K562 (cell line): Measurements from ENCODE around the gene LBHD2. TPM values are rescaled to one million over a fixed set of nuclear protein-coding genes. Genes with fewer than 3 reads are reported as not detected.

Experiments used
- ATAC-seq: fragments of 200-7000 bp; cut with Tn5 transposase; 3 replicates; pipeline ENCODE4 v1.9.1; 2020; ENCODE audit warnings: moderate library complexity
- BruUV-seq: library from RNA; stranded (reverse); fragments of 400-500 nt; replicated peaks from 2 replicates; lab custom pipeline; 2021; lab: Mats Ljungman, UMichigan
- CTCF ChIA-PET: fragments of 300-600 bp; formaldehyde crosslinking; extraction: SDS; loops from one replicate; lab custom pipeline; 2021; ENCODE audit warnings: low intra/inter-chr PET ratio; lab: Yijun Ruan, JAX
- POLR2A ChIA-PET: fragments of 300-600, 350-650 bp; sonication (Branson Sonifier 250); formaldehyde crosslinking; extraction: SDS; loops from one replicate; lab custom pipeline; 2021; ENCODE audit warnings: antibody characterized with exemption, inconsistent platforms; lab: Yijun Ruan, JAX
- DNase-seq, 4 experiments: peaks; one replicate each; pipeline versions ENCODE4 v3.0.0 to v3.0.0-alpha.2; 2011 to 2018; ENCODE audit warnings: low spot score in 3 of 4, mixed read lengths in 3 of 4; ENCODE audit errors: extremely low read depth in 1 of 4
- FAIRE-seq: peaks from 2 replicates; lab custom pipeline; 2011; peaks lifted over from hg19 to GRCh38; lab: Jason Lieb, UNC
- H2AFZ ChIP-seq: 2 replicates; pipeline ENCODE4 v1.6.0; 2011; ENCODE audit warnings: low read depth, low read length, control low read depth, inconsistent platforms
- H3K27ac ChIP-seq: fragments of 200-600 bp; 3 replicates; pipeline ENCODE4 v1.8.0; 2011; ENCODE audit warnings: low read depth, mild to moderate bottlenecking, control low read depth, inconsistent platforms, low read length, moderate library complexity, mixed read lengths; ENCODE audit errors: extremely low read depth
- H3K27me3 ChIP-seq, 2 experiments: fragments of 300-600 bp in 1 of 2; 2 replicates in 1 of 2; 3 replicates in 1 of 2; pipeline versions ENCODE4 v1.6.0 to v1.8.0; 2011; ENCODE audit warnings: inconsistent platforms in 2 of 2, low read length in 2 of 2, mild to moderate bottlenecking in 1 of 2, mixed read lengths in 1 of 2, moderate library complexity in 1 of 2; ENCODE audit not compliant: control insufficient read depth in 2 of 2, insufficient read depth in 2 of 2
- H3K36me3 ChIP-seq: fragments of 300-600 bp; 3 replicates; pipeline ENCODE4 v1.8.0; 2011; ENCODE audit warnings: mild to moderate bottlenecking, low read length, inconsistent platforms; ENCODE audit not compliant: control insufficient read depth, insufficient read depth
- H3K4me1 ChIP-seq, 2 experiments: fragments of 200-600 bp in 1 of 2; replicated peaks in 1 of 2; 2 replicates in 1 of 2; 3 replicates in 1 of 2; pipeline versions ENCODE4 v1.5.1 to v1.8.0; 2011; ENCODE audit warnings: inconsistent platforms in 2 of 2, low read length in 2 of 2, mild to moderate bottlenecking in 1 of 2, mixed read lengths in 1 of 2, moderate library complexity in 1 of 2; ENCODE audit not compliant: control insufficient read depth in 2 of 2, insufficient read depth in 2 of 2
- H3K4me2 ChIP-seq: 2 replicates; pipeline ENCODE4 v1.6.1; 2011; ENCODE audit warnings: low read length, control low read depth, inconsistent platforms, mixed read lengths; ENCODE audit not compliant: insufficient read depth
- H3K4me3 ChIP-seq: fragments of 200-600 bp; sonication (generic), shearing (Covaris generic); 2 replicates; pipeline ENCODE4 v1.5.1; 2016; ENCODE audit warnings: control low read depth, inconsistent platforms
- H3K79me2 ChIP-seq: fragments of 200-600 bp; 3 replicates; pipeline ENCODE4 v1.8.0; 2011; ENCODE audit warnings: low read length, inconsistent platforms; ENCODE audit not compliant: control insufficient read depth, insufficient read depth
- H3K9ac ChIP-seq, 2 experiments: 2 replicates each; pipeline versions ENCODE4 v1.6.0 to v1.6.1; 2011; ENCODE audit warnings: low read depth in 2 of 2, low read length in 2 of 2, control low read depth in 1 of 2, inconsistent platforms in 1 of 2, mild to moderate bottlenecking in 1 of 2, mixed read lengths in 1 of 2; ENCODE audit not compliant: insufficient read depth in 1 of 2
- H3K9me1 ChIP-seq: one replicate; pipeline ENCODE4 v1.6.0; 2011; ENCODE audit warnings: inconsistent platforms, mild to moderate bottlenecking, low read length, moderate library complexity; ENCODE audit not compliant: control insufficient read depth, insufficient read depth
- H3K9me3 ChIP-seq: replicated peaks from 2 replicates; pipeline ENCODE4 v1.5.1; 2011; ENCODE audit warnings: low read depth, low read length, inconsistent platforms; ENCODE audit not compliant: control insufficient read depth, insufficient read depth
- H4K20me1 ChIP-seq: replicated peaks from 2 replicates; pipeline ENCODE4 v1.6.1; 2011; ENCODE audit warnings: low read length, inconsistent platforms, mixed read lengths; ENCODE audit not compliant: control insufficient read depth, insufficient read depth
- POLR2AphosphoS2 ChIP-seq: IDR thresholded peaks from 2 replicates; pipeline ENCODE4 v1.6.1; 2012; ENCODE audit warnings: low read length, improper control_type of control experiment
- XRCC3 ChIP-seq: fragments of 450-650 bp; IDR thresholded peaks from 2 replicates; pipeline ENCODE4 v1.6.1; 2017; ENCODE audit warnings: mild to moderate bottlenecking, moderate library complexity
- ZNF436 ChIP-seq: fragments of 250-450, 450-650 bp; sonication (Bioruptor Pico); formaldehyde crosslinking; IDR thresholded peaks from 2 replicates; pipeline ENCODE4 v1.7.0; 2020; ENCODE audit warnings: mild to moderate bottlenecking
- WGBS: fragments of 100-300 bp; shearing (Covaris generic); methylation state at CpG from one replicate; pipeline ENCODE4 v1.1.6; 2016; ENCODE audit warnings: low coverage, mixed read lengths; ENCODE audit not compliant: insufficient coverage; ENCODE audit errors: missing lambda C conversion rate; 5-methylcytosine and 5-hydroxymethylcytosine counted together
- in situ Hi-C: fragments of 300-500 bp; cut with MboI; formaldehyde crosslinking; loops from 4 replicates; pipeline ENCODE4 v1.15.0; 2018; ENCODE audit warnings: inconsistent platforms, mixed read lengths
- intact Hi-C: fragments of 100-400 bp; cut with micrococcal nuclease; formaldehyde crosslinking; loops from 2 replicates; pipeline ENCODE4 v1.14.2; 2022
- polyA plus RNA-seq, 8 experiments: library from polyadenylated mRNA; depleted of rRNA in 4 of 8; stranded (reverse) in 5 of 8; unstranded in 3 of 8; fragments of >200 nt; fragmentation: Nextera tagmentation in 2 of 8; fragmentation: Illumina TruSeq in 1 of 8; extraction: Ambion mirVana in 2 of 8; extraction: Trizol in 1 of 8; gene quantifications; 2 replicates each; pipeline versions ENCODE4 v1.2.1 to v1.2.3, GENCODE V29; 2011 to 2014; ENCODE audit warnings: inconsistent platforms in 1 of 8, missing spikeins in 1 of 8
- total RNA-seq, 7 experiments: library from RNA; depleted of rRNA in 6 of 7; stranded (reverse); fragments of >200 nt in 6 of 7; fragmentation: Illumina TruSeq in 2 of 7; extraction: Trizol in 2 of 7; gene quantifications; 2 replicates each; pipeline versions ENCODE4 v1.2.1 to v1.2.3, GENCODE V29; 2011 to 2021; ENCODE audit warnings: low replicate concordance in 1 of 7
- TF ChIP-seq, protein P1 (sequence below): fragments of 250-450 bp; sonication (Bioruptor Pico); IDR thresholded peaks from 2 replicates; pipeline ENCODE4 v1.5.0; 2022; ENCODE audit warnings: mild to moderate bottlenecking
- TF ChIP-seq, protein P2 (sequence below), 2 experiments: fragments of 450-650 bp in 1 of 2; IDR thresholded peaks; 2 replicates each; pipeline ENCODE4 v1.6.1; 2011 to 2017; ENCODE audit warnings: low read depth in 2 of 2, antibody characterized with exemption in 1 of 2, borderline replicate concordance in 1 of 2, low read length in 1 of 2, mild to moderate bottlenecking in 1 of 2, mixed read lengths in 1 of 2; ENCODE audit not compliant: control insufficient read depth in 1 of 2
- TF ChIP-seq, protein P3 (sequence below): fragments of 450-650 bp; IDR thresholded peaks from 2 replicates; pipeline ENCODE4 v1.6.1; 2018; ENCODE audit warnings: mild to moderate bottlenecking, low read depth; ENCODE audit not compliant: partially characterized antibody
- TF ChIP-seq, protein P4 (sequence below): fragments of 250-450 bp; sonication (Bioruptor Pico); IDR thresholded peaks from 2 replicates; pipeline ENCODE4 v1.4.0; 2020; ENCODE audit warnings: mild to moderate bottlenecking, moderate library complexity, borderline replicate concordance
- TF ChIP-seq, protein P5 (sequence below): fragments of 450-650 bp; IDR thresholded peaks from 2 replicates; pipeline ENCODE4 v1.6.1; 2017; ENCODE audit warnings: antibody characterized with exemption
- TF ChIP-seq, protein P6 (sequence below): fragments of 250-450 bp; sonication (Bioruptor Pico); IDR thresholded peaks from 2 replicates; pipeline ENCODE4 v1.8.0; 2022; ENCODE audit warnings: moderate library complexity, mild to moderate bottlenecking, inconsistent platforms

Gene LBHD2
- total and polyA plus RNA-seq, 9 of the 15 experiments (the other 6 are each of a cell fraction or from before 2014, with no cell fraction given), result not detected

DNA sequence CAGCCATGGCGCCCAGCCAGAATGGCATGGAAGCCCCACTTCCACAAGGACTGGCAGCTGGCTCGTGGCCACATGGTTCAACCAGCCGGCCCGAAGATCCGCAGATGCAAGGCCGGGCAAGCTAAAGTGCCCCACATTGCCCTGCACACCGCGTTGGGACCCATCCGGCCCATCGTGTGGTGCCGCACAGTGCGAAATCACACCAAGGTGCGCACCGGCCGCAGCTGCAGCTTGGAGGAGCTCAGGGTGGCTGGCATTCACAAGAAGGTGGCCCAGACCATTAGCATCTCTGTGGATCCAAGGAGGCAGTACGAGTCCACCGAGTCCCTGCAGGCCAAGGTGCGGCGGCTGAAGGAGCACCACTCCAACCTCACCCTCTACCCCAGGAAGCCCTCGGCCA is 42.5 kb upstream of the LBHD2 start:
- Histone ChIP-seq H3K9me3 (no peaks in the 10 kb centered on the region), H3K4me3 (no peak overlapping the region), H3K79me2 (peaks cover 16% of the 10 kb centered on the region; the same call in 2 of the 3 replicates), H3K27ac (no peak overlapping the region), H4K20me1 (no peaks in the 10 kb centered on the region), H3K9me1 (no peaks in the 10 kb centered on the region), H3K4me2 (no peak overlapping the region), H3K4me1 (peaks cover 0 to 5% of the 10 kb centered on the region in 2 experiments; a peak in 2 of 5 replicates), H3K9ac (no peak overlapping the region), H3K36me3 (no peaks in the 10 kb centered on the region), H2AFZ (no peak overlapping the region), H3K27me3 (no peaks in the 10 kb centered on the region)
- in situ Hi-C loops, result no loop called here
- no TSS peak for BruUV-seq
- FAIRE-seq (no peak), ATAC-seq (no peak), DNase-seq (no peak)
- intact Hi-C loops, result no loop called here
- POLR2A ChIA-PET, result no interaction called here
- CTCF ChIA-PET, result interaction anchor here (0.6 kb wide), 1 partner anchor 34 kb away, joined by 3 read pairs; no protein-coding TSS in a partner anchor
- 90% methylated on average over 13 of the region's 20 CpGs for WGBS
- TF ChIP-seq POLR2AphosphoS2 (no peak), XRCC3 (no peak), ZNF436 (CRISPR knock-in tag) (no peak)
- TF ChIP-seq, protein P1, sequence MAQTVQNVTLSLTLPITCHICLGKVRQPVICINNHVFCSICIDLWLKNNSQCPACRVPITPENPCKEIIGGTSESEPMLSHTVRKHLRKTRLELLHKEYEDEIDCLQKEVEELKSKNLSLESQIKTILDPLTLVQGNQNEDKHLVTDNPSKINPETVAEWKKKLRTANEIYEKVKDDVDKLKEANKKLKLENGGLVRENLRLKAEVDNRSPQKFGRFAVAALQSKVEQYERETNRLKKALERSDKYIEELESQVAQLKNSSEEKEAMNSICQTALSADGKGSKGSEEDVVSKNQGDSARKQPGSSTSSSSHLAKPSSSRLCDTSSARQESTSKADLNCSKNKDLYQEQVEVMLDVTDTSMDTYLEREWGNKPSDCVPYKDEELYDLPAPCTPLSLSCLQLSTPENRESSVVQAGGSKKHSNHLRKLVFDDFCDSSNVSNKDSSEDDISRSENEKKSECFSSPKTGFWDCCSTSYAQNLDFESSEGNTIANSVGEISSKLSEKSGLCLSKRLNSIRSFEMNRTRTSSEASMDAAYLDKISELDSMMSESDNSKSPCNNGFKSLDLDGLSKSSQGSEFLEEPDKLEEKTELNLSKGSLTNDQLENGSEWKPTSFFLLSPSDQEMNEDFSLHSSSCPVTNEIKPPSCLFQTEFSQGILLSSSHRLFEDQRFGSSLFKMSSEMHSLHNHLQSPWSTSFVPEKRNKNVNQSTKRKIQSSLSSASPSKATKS (CRISPR knock-in tag), result no peak
- TF ChIP-seq, protein P2, sequence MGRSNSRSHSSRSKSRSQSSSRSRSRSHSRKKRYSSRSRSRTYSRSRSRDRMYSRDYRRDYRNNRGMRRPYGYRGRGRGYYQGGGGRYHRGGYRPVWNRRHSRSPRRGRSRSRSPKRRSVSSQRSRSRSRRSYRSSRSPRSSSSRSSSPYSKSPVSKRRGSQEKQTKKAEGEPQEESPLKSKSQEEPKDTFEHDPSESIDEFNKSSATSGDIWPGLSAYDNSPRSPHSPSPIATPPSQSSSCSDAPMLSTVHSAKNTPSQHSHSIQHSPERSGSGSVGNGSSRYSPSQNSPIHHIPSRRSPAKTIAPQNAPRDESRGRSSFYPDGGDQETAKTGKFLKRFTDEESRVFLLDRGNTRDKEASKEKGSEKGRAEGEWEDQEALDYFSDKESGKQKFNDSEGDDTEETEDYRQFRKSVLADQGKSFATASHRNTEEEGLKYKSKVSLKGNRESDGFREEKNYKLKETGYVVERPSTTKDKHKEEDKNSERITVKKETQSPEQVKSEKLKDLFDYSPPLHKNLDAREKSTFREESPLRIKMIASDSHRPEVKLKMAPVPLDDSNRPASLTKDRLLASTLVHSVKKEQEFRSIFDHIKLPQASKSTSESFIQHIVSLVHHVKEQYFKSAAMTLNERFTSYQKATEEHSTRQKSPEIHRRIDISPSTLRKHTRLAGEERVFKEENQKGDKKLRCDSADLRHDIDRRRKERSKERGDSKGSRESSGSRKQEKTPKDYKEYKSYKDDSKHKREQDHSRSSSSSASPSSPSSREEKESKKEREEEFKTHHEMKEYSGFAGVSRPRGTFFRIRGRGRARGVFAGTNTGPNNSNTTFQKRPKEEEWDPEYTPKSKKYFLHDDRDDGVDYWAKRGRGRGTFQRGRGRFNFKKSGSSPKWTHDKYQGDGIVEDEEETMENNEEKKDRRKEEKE (IDR thresholded peaks at IDR 0.05; ENCODE audit: borderline replicate concordance in 1 of 2, control insufficient read depth in 1 of 2, low read depth in 2 of 2, low read length in 1 of 2), result no peak
- TF ChIP-seq, protein P3, sequence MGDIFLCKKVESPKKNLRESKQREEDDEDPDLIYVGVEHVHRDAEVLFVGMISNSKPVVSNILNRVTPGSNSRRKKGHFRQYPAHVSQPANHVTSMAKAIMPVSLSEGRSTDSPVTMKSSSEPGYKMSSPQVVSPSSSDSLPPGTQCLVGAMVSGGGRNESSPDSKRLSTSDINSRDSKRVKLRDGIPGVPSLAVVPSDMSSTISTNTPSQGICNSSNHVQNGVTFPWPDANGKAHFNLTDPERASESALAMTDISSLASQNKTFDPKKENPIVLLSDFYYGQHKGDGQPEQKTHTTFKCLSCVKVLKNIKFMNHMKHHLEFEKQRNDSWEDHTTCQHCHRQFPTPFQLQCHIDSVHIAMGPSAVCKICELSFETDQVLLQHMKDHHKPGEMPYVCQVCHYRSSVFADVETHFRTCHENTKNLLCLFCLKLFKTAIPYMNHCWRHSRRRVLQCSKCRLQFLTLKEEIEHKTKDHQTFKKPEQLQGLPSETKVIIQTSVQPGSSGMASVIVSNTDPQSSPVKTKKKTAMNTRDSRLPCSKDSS, result no peak
- TF ChIP-seq, protein P4, sequence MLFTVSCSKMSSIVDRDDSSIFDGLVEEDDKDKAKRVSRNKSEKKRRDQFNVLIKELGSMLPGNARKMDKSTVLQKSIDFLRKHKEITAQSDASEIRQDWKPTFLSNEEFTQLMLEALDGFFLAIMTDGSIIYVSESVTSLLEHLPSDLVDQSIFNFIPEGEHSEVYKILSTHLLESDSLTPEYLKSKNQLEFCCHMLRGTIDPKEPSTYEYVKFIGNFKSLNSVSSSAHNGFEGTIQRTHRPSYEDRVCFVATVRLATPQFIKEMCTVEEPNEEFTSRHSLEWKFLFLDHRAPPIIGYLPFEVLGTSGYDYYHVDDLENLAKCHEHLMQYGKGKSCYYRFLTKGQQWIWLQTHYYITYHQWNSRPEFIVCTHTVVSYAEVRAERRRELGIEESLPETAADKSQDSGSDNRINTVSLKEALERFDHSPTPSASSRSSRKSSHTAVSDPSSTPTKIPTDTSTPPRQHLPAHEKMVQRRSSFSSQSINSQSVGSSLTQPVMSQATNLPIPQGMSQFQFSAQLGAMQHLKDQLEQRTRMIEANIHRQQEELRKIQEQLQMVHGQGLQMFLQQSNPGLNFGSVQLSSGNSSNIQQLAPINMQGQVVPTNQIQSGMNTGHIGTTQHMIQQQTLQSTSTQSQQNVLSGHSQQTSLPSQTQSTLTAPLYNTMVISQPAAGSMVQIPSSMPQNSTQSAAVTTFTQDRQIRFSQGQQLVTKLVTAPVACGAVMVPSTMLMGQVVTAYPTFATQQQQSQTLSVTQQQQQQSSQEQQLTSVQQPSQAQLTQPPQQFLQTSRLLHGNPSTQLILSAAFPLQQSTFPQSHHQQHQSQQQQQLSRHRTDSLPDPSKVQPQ (CRISPR knock-in tag), result no peak
- TF ChIP-seq, protein P5, sequence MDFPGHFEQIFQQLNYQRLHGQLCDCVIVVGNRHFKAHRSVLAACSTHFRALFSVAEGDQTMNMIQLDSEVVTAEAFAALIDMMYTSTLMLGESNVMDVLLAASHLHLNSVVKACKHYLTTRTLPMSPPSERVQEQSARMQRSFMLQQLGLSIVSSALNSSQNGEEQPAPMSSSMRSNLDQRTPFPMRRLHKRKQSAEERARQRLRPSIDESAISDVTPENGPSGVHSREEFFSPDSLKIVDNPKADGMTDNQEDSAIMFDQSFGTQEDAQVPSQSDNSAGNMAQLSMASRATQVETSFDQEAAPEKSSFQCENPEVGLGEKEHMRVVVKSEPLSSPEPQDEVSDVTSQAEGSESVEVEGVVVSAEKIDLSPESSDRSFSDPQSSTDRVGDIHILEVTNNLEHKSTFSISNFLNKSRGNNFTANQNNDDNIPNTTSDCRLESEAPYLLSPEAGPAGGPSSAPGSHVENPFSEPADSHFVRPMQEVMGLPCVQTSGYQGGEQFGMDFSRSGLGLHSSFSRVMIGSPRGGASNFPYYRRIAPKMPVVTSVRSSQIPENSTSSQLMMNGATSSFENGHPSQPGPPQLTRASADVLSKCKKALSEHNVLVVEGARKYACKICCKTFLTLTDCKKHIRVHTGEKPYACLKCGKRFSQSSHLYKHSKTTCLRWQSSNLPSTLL, result no peak
- TF ChIP-seq, protein P6, sequence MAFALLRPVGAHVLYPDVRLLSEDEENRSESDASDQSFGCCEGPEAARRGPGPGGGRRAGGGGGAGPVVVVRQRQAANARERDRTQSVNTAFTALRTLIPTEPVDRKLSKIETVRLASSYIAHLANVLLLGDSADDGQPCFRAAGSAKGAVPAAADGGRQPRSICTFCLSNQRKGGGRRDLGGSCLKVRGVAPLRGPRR (CRISPR knock-in tag), result no peak
